K562 (cell line): Measurements from ENCODE around the gene ZNF407. TPM values are rescaled to one million over a fixed set of nuclear protein-coding genes. Genes with fewer than 3 reads are reported as not detected.

Experiments used
- CREB3L1 ChIP-seq: fragments of 450-650 bp; IDR thresholded peaks from 2 replicates; pipeline ENCODE4 v1.6.1; 2014; ENCODE audit warnings: low read depth, mild to moderate bottlenecking, moderate library complexity, borderline replicate concordance
- CREM ChIP-seq: IDR thresholded peaks from 2 replicates; pipeline ENCODE4 v1.6.1; 2014; ENCODE audit warnings: antibody characterized with exemption, low read depth
- E2F1 ChIP-seq: sonication (generic); formaldehyde crosslinking; IDR thresholded peaks from 2 replicates; pipeline ENCODE4 v1.8.1; 2023; ENCODE audit warnings: mild to moderate bottlenecking, missing genetic modification reagents, moderate library complexity
- HDAC2 ChIP-seq: fragments of 450-650 bp; IDR thresholded peaks from 2 replicates; pipeline ENCODE4 v1.6.1; 2016; ENCODE audit warnings: mild to moderate bottlenecking
- MXI1 ChIP-seq: IDR thresholded peaks from 2 replicates; pipeline ENCODE4 v1.6.1; 2011; ENCODE audit warnings: low read depth, mild to moderate bottlenecking, improper control_type of control experiment, low read length
- PPARD ChIP-seq: fragments of 250-450 bp; sonication (Bioruptor Pico); IDR thresholded peaks from 2 replicates; pipeline ENCODE4 v1.8.0; 2022; ENCODE audit warnings: inconsistent platforms, mild to moderate bottlenecking, moderate library complexity
- RCOR1 ChIP-seq, 2 experiments: IDR thresholded peaks; 2 replicates each; pipeline ENCODE4 v1.6.1; 2012; ENCODE audit warnings: low read depth in 2 of 2, low read length in 2 of 2, borderline replicate concordance in 1 of 2, improper control_type of control experiment in 1 of 2
- SAFB ChIP-seq: fragments of 200-400 bp; formaldehyde crosslinking; IDR thresholded peaks from 2 replicates; pipeline ENCODE4 v1.6.1; 2017; ENCODE audit warnings: low read depth, low read length, borderline replicate concordance
- SMAD4 ChIP-seq: fragments of 250-450 bp; sonication (Bioruptor Pico); conservative IDR thresholded peaks from 2 replicates; pipeline ENCODE4 v1.8.0; 2021; ENCODE audit warnings: inconsistent platforms, mild to moderate bottlenecking, moderate library complexity
- SMARCE1 ChIP-seq: fragments of 450-650 bp; IDR thresholded peaks from 2 replicates; pipeline ENCODE4 v1.7.1; 2016; ENCODE audit warnings: mild to moderate bottlenecking
- TCF15 ChIP-seq: fragments of 250-450 bp; sonication (Bioruptor Pico); IDR thresholded peaks from 2 replicates; pipeline ENCODE4 v1.8.0; 2022; ENCODE audit warnings: moderate library complexity, mild to moderate bottlenecking, inconsistent platforms
- VEZF1 ChIP-seq: fragments of 200-800 bp; sonication (Bioruptor generic); IDR thresholded peaks from 2 replicates; pipeline ENCODE4 v1.6.1; 2017; ENCODE audit warnings: missing genetic modification characterization, missing compliant biosample characterization
- ZBTB1 ChIP-seq: sonication (generic); formaldehyde crosslinking; IDR thresholded peaks from 2 replicates; pipeline ENCODE4 v1.8.1; 2023; ENCODE audit warnings: missing genetic modification reagents, low read depth, mild to moderate bottlenecking, borderline replicate concordance
- ZNF384 ChIP-seq: IDR thresholded peaks from 2 replicates; pipeline ENCODE4 v1.6.1; 2012; ENCODE audit warnings: low read depth, low read length, improper control_type of control experiment
- ZNF407 ChIP-seq: fragments of 450-650 bp; IDR thresholded peaks from 2 replicates; pipeline ENCODE4 v1.6.1; 2016; ENCODE audit warnings: low read depth
- polyA plus RNA-seq, 8 experiments: library from polyadenylated mRNA; depleted of rRNA in 4 of 8; stranded (reverse) in 5 of 8; unstranded in 3 of 8; fragments of >200 nt; fragmentation: Nextera tagmentation in 2 of 8; fragmentation: Illumina TruSeq in 1 of 8; extraction: Ambion mirVana in 2 of 8; extraction: Trizol in 1 of 8; gene quantifications; 2 replicates each; pipeline versions ENCODE4 v1.2.1 to v1.2.3, GENCODE V29; 2011 to 2014; ENCODE audit warnings: inconsistent platforms in 1 of 8, missing spikeins in 1 of 8
- total RNA-seq, 7 experiments: library from RNA; depleted of rRNA in 6 of 7; stranded (reverse); fragments of >200 nt in 6 of 7; fragmentation: Illumina TruSeq in 2 of 7; extraction: Trizol in 2 of 7; gene quantifications; 2 replicates each; pipeline versions ENCODE4 v1.2.1 to v1.2.3, GENCODE V29; 2011 to 2021; ENCODE audit warnings: low replicate concordance in 1 of 7

Gene ZNF407
- total and polyA plus RNA-seq, 9 of the 15 experiments (the other 6 are each of a cell fraction or from before 2014, with no cell fraction given): 0.21 to 5.4 (median 2.3) TPM

GRCh38 chr18:74597662-74598349, at the start of gene ZNF407 (continued):
- TF ChIP-seq CREB3L1 (no peak), VEZF1 (CRISPR knock-in tag) (peak; percentile 90), PPARD (CRISPR knock-in tag) (no peak), CREM (peak; percentile 2; the same call in 1 of the 2 replicates), ZNF384 (no peak), HDAC2 (no peak), RCOR1 (IDR thresholded peaks at IDR 0.05; ENCODE audit: borderline replicate concordance in 1 of 2, low read depth in 2 of 2, low read length in 2 of 2) (no peak), ZBTB1 (CRISPR knock-in tag) (no peak), SMARCE1 (no peak), E2F1 (CRISPR knock-in tag) (no peak), TCF15 (CRISPR knock-in tag) (no peak), ZNF407 (peak; percentile 93), MXI1 (no peak), SAFB (no peak), SMAD4 (CRISPR knock-in tag) (no peak)
